Measurements from ENCODE around the gene POPDC2. TPM values are rescaled to one million over a fixed set of nuclear protein-coding genes. Genes with fewer than 3 reads are reported as not detected.

POPDC2 gene
- total RNA-seq, 1 donor from 2014 or later = 9.4 TPM

DNA sequence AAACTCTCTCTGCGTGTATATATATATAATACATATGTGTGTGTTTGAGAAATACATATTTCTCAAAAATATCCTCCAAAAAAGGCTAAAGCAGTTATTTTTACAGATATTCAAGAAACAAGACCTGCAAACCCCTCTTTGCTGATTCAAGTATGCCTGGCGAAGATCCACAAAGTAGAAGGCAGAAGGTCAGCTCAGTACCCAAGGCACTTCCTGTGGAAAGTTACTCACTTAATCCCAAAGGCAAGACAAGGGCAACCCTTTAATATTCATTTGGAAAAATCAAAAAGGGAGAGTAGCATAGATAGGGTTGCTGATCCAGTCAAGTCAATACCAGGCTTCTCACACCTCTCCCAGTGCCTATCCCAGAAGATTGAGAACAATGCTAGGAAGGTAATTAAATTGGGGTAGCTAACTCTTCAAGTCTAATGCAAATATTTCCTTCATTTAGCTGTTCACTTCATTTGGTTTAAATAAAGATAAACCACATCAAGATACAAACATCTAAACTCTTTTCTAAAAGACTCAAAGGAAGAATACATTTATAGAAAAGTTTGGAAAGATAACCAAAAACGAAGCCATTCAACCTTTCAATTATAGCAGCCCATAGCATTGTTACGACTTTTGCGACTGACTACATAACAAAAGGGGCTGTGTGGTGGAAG is 9.6 kb upstream of the POPDC2 start:
- DNase-seq (ENCODE audit: low spot score) = no peak

DNA sequence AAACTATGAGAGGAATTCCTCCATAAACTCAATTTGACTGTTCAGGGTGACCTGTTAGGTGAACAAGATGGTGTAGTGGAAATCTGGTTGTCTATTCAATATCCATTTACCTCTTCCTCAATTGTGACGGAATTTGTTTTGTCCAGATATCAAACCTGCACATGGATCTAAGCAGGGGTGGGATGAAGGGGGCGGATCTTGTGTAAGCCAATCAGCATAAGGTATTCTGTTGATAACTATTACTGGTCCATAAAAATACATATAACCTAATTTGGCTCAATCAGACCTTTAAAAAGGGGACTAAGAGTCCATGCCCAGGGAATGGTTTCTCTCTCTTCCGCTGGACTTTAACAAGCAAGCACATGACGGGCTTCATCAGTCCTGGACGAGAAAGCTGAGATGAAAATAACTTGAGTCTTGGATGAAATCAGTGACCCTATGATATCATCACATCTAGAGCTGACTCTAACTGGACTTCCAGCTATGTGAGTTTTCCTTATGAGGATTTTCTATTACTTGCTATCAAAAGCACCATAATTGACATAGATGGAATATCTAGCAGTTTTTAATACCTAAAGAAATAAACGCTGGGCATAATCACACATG is 5.7 kb upstream of the POPDC2 start:
- DNase-seq (ENCODE audit: low spot score) = no peak

DNA sequence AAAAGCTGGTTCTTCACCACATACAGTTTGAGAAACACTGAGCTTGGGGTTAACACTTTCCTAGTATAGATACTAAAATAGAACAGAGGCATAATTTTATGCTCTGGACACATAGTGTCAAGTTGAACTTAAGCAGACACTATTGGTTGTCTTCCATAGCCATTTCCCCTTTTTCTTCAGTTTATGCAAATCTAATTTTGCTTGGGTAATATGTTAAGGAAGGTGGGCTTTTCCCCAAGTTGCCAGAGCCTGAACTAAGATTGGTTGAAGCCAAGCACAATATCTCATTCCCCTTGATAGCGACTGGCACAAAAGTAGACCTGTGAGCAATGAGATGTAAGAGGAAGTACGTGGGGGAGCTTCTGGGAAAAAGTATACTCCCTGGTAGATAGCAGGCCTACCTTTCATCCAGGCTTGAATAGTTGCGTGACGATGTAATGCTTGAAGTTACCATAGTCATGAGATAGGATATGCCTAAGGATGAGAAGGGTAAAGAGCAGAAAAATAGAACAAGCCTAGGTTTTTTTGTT is 4.5 kb upstream of the POPDC2 start:
- no peak for DNase-seq (ENCODE audit: low spot score)

DNA sequence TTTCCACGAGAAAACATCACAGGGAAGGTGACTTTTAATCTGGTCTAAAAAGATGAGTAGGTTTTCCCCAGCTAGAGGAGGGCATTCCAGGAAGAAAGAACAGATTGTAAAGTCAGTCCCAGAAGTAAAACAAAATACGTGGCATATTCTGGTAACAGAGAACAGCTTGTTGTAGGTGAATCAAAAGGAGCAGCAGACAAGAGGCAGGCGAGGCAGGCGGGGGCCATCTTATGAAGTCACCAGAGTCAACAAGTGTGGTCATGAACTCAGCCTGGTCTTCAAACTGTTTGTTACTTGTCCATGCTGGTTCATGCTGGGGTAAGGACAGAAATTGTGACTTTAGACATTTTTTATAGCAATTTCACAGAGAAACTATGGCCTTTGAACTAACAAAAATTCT is 4.0 kb upstream of the POPDC2 start:
- DNase-seq (ENCODE audit: low spot score) = no peak

DNA sequence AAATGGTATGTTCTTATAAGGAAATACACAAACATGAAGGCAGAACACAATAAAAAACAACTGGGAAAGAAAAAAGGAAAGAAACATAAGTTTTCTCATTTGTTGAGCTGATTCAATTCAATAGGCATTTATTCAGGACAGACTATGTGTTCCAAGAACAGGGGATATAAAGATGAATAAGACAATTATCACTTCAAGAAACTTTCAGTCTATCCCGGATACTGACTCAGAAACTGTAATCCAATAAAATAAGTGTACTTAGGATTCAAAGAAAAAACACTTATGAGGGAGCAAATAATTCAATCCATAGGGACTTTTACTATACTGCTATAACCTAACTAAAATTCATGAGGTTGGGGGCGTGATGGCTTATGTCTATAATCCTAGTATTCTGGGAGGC is 3.5 kb upstream of the POPDC2 start:
- peak; percentile 69 for DNase-seq (ENCODE audit: low spot score)

DNA sequence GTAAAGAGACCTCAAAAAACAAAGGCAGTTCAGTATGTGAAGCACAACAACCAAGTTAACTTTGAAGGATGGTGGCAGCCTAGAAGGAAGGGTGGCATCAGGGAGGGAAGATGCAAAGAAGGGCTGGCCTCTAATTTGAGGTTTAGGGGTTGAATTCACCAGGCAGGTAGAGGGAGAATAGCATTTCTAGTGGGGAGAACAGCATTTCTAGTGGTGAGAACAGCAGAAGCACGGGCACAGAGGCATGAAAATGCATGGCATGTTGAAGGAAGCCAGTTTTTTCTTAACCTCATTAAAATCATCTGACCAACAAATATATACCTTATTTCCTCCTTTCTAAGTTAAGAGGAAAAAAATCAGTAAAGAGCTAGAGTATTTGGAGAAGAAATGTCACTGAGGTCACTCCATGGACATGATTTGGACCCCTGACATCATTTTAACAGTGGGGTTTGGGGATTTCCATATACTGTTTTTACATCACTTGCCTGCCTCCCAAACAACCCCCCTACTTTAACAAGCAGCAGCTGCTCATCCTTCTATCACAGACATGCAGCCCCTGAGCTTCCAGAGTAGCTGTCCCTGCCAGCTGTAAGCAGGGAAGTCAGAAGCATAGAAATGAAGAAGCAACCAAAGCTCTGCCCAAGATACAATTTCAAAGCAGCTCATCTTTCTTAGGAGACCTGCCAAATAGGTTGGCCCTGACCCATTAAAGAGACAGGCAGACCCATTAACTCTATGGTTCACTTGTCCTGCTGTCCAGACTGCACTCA is 2.4 kb upstream of the POPDC2 start:
- peak; percentile 91 for DNase-seq (ENCODE audit: low spot score)

DNA sequence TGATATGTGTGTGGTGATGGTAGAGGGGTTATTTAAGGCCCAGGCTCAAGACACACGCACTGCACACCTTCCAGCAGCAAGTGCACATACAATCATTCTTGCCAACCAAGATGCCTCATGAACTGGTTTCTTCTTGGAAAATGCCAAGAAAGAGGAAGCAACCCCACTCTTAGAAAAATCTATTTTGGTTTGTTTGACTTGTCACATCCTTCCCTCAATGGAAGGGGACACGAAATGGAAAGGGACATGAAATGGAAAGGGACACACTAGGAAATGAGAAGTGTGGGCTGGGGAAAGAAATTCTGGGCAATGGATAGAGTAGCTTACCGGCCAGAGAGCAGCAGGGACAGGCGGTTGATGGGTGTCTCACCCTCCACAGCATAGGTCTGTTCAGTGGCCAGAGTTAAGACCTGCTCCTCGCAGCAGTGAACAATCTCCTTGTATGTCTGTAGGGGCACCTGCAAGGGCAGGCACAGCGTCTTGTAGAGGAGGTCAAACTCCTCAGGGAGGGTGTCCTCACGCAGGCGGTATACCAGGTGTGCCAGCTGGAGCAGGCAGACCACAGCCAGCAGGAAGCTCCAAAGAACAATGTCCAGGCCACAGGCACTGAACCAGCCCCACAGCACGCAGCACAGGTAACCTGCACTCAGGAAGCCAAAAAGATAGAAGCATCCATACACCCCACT is 640 bp downstream of the POPDC2 start:
- no peak for DNase-seq (ENCODE audit: low spot score)

DNA sequence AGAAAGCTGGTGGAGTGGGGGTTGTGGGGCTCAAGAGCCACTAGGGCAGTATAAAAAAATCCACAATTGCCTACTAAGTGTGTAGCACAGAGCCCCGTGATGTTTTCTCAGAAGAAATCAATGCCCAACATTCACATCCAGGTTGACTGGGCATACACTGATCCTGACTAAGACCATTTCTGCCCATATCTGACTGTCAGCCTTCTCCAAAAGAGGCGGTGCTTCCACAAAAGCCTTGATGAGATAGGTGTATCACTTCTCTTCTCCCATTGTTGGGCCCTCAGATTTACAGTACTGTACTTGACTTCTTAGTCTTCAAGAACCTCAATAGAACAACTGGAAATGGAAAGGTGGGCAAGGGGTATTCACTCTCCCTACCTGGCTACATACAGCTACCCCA is 1.4 kb downstream of the POPDC2 start:
- DNase-seq (ENCODE audit: low spot score) = no peak

DNA sequence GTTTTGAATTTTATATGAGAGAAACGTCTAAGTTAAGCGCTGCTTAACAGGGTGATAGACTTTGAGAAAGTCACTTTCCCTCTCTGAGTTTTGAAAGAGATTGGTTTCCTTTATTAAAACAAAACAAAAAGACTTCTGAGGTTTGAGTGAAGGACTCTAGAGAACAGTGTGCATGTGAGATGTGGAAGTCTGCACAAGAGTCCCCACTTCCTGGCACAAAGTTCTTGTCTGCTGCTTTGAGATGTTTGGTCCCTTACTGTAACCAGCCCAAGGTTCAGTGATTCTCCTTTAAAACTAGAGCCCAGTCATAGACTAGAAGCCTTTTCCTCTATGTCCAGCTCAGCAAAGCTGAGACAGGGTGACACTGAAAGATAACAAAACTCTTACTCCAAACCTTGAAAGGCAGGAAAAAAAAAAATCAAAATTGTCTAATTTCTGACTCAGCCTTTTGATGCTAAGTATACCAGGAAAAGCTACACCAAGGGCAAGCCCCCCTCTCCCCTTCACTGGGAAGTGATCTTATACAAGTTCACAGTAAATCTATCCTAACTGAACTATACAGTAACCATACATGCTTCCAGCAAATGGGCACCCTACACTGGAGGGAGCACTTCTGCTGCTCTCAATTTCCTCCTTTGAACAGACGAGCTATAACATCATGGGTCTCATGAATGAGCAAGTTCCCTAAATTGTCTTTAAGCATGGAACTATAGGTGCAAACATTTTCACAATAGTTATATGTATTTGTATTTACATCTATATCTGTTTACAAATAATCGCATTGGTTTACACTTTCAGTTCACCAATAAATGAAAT is 2.3 kb downstream of the POPDC2 start:
- DNase-seq (ENCODE audit: low spot score) = no peak

DNA sequence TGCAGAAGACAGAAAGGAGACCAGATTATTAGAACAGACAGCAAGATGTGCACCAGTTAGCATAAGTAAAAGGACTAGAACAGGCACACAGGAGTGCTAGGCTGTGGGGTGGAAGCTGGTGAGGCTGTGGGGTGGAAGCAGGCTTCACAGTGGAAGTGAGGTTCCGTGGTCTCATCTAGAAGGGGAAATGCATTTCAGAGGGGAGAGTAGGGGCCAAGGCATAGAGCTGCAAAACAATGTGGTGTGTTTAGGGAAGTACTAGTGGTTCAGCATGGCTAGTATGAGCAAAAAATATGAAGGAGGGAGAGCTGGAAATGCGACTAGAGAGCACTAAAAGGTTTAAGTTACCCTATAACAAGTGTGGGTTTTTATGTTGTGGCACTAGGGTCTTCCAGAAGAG is 6.5 kb downstream of the POPDC2 start:
- DNase-seq (ENCODE audit: low spot score) = no peak

DNA sequence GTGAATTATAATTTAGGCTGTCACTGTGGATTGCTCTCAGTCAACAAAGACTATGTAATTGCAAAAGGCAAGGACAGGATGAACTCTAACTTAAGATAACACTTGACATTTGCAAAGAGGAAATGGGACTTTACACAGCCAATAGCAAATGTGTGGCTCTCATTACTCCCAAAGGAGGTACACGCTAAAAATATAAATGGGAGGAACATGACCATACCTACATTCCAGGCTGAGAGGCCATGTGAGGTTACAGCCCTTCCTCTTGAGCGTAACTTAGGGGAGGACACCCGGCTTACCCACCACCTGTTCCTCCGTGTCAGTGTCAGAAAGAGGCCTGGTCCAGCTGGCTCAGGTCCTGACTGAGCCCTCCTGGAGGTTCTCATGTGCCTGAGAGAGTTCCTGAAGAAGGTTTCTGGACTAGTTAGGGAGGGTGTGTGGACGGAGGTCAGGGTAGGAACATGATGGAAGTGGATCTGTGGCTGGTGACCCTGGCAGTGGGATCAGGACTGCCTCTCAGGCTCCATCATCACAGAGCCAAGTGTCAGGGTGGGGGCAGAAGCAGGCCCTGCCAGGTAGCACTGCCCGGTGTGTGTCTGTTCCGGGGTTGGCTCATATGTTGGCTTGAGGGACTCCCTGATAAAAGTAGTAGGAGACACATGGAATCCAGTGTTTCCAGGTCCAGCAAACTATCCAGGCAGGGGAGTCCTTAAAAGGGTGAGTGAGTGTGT is 7.9 kb downstream of the POPDC2 start:
- DNase-seq (ENCODE audit: low spot score) = no peak

DNA sequence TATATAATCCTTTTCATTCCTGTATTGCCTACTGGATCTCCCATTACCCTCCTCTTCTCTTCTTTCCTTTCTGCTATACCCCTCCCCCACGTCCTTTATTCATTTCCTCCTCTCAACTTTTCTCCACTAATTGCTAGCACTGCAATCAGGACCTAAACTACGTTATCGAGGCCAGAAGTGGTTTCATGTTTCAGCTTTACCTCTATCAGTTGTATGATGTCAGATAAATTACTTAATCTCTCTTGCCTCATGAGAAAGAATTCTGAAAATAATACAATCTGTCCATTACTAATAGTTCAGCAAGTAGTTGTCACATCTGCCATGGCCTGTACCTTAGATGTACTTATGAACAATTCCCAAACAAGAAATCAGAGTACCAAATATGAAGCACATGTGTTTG is 10.6 kb downstream of the POPDC2 start:
- no peak for DNase-seq (ENCODE audit: low spot score)

DNA sequence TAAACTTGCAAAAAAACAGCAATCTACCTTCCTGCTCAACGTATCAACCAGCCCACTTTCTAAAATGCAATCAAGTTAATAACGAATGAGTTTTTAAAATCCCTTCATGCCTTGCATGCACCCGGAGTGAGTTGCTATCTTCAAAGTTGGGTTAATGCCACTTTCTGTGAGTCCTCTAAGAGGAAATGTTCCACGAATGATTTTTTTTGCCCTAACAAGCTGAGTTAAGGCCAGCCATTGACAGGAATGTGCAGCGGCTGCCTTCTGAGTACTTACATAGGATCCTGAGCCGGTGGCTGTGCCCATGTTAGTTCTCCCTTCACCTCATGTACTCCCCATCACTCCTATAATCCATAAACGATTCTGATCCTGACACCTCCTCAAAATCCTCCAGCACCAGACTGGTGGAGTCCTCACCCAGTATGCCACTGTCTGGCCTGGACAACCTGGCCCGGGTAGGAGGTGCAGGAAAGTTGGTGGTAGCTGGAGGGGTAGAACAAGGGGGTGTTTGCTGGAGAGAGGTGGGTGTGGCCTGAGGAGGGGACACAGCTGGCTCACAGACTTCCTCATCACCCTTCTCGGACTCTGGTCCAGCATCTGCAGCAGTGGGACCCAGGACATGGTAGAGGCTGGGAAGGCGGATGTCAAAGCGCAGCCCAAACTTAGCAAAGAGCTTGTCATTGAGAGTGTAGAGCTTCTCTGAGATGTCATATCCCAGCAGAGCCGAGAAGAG is 12.4 kb downstream of the POPDC2 start:
- peak; percentile 87 for DNase-seq (ENCODE audit: low spot score)

DNA sequence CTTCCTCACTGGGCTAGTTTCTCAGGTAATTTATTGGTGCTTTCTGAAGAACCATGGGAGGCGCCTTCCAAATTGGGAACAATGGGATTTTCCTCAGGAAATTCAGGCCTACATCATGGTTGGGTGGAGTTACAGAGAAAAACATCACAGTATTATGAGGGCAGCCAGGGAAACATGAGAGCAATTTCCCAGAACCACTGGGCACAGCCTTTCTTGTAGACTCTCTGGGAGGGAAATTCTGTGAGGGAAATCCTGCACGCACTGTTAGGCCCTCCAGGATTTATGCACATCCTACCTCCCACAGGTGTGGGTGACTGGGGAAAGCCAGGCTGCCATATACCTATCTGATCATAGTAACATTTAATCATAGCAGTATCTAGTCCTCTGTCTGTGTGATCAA is 13.2 kb downstream of the POPDC2 start:
- peak; percentile 63 for DNase-seq (ENCODE audit: low spot score)

DNA sequence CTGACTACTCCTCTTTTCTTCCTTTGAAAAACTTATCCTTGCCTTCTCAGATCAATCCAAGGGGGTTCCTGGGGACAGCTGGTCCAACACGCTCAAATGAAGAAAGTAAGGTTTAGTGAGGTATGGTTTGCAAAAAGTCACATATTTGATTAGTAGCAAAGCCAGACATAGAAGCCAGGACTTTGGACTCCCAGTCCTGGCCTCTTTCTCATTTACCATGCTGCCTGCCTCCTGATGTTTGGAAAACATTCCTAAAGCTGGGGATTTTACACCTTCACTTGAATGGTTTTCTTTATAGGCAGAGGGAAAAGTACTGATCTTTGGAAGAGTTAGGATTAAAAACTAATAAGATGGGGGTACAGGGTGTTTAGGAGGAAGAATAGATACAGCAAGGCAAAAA is 14.6 kb downstream of the POPDC2 start:
- no peak for DNase-seq (ENCODE audit: low spot score)

DNA sequence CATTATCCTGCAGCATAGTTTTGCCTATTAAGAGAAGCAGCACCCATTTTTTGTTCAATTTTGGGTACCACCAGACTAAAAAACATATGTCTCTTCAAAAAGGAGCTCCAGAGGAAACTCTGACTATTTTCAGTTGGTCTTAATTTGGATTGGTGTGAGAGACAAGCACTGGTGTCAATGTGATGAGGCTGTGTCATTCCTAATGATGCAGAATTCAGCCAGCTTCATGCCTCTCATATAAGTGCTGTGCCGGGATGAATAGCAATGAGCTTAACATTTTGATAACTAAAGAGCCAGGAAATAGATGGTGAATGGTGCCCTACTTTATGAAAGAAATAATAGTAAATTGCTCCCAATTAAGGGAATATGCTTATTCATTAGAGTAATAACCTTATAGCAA is 15.9 kb downstream of the POPDC2 start:
- DNase-seq (ENCODE audit: low spot score) = no peak

DNA sequence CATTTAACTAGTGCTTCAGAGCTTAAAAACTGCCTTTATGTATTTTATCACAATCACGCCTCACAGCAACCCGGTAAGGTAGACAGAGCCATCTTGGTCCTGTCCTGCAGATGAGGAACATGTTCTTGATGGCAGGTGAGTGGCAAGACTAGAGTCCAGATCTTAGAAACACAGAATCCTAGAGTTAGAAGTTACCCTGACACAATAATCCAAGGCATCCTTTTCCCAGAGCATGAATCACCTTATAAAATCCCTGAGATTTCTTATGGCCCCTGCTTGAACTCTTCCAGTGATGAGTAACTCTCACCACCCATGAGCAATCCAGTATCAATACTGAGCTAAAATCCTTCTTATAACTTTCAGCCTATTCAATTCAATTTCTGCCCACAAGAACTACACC is 16.9 kb downstream of the POPDC2 start:
- DNase-seq (ENCODE audit: low spot score) = peak; percentile 71

DNA sequence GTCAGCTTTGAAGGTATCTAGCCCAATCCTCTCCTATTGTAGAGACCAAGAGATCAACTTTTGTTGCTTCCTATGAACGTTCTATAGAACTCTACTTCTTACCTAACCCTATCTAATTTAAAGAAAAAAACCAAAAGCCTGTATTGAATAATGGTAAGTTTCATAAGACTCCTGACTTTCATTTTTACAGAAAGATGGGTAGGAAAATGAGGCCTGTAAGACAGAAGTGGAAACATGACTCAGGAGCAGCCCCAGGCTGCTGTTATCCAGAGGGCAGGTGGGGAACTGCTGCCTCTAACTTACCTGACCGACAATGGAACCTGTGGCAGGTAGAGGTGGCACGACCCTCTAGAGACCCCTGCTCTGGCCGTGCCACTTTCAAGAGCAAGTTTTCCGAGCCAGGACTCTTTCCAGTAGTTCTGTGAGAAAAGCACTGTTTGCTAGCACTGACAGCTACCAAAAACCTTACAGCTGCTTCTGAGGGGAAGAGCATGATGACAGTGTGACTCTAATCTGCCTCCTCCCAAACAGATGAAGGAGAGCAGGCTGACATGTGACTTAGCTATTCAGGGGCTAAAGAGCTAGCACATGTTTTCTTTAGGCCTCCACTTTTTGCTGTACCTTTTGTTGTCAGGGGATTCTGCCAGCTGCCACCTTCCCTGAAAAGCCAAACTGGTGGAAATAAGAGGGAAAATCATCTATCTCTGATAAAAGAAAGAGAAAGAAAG is 17.5 kb downstream of the POPDC2 start:
- DNase-seq (ENCODE audit: low spot score) = peak; percentile 55

DNA sequence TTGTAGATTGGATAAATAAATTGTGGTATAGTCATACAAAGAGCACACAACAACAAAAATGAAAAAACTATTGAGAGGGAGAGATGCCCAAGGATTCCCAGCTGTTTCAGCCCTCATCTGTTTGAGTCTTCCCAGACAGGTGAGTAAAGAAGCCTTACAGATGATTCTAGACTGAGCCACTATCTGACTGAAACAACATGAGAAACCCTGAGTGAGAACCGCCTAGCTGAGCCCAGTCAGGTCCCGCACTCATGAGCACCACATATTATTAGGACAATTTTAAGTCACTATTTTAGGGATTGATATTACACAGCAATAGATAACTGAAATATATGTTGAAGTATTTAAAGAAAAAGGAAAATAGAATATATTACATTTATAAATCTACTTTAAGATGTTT is 19.0 kb downstream of the POPDC2 start:
- no peak for DNase-seq (ENCODE audit: low spot score)
